Choroid plexus epithelial cell (primary cell): Measurements from ENCODE around the gene ADARB2.

ENCODE experiments used
- DNase-seq: peaks from one replicate; pipeline ENCODE4 v3.0.0-alpha.2; 2010; ENCODE audit warnings: low read depth
- H3K4me3 ChIP-seq: 2 replicates; pipeline ENCODE4 v1.5.1; 2011; ENCODE audit warnings: low read depth, mild to moderate bottlenecking, control low read depth, low read length, moderate library complexity
- CTCF ChIP-seq: conservative IDR thresholded peaks from 2 replicates; pipeline ENCODE4 v1.5.1; 2011; ENCODE audit warnings: low read depth, mild to moderate bottlenecking, control low read depth, inconsistent platforms, low read length, moderate library complexity

Gene ADARB2

GRCh38 chr10:1608851-1609647 is 128.3 kb downstream of the ADARB2 start:
- H3K4me3 ChIP-seq: no peak overlapping the region
- TF ChIP-seq CTCF: no peak
- no peak for DNase-seq

GRCh38 chr10:1608408-1608807 is 128.9 kb downstream of the ADARB2 start:
- no peak for TF ChIP-seq CTCF
- DNase-seq: no peak
- H3K4me3 ChIP-seq: no peak overlapping the region

GRCh38 chr10:1607466-1607865 is 129.9 kb downstream of the ADARB2 start:
- DNase-seq: no peak
- TF ChIP-seq CTCF: no peak
- no peak overlapping the region for H3K4me3 ChIP-seq

- H3K4me3 ChIP-seq: no peak overlapping the region
- DNase-seq: no peak
- TF ChIP-seq CTCF: no peak
These were observed 131.1 kb downstream of the ADARB2 start for GRCh38 chr10:1605999-1606940.

GRCh38 chr10:1605121-1605520 is 132.2 kb downstream of the ADARB2 start:
- H3K4me3 ChIP-seq: no peak overlapping the region
- DNase-seq: no peak
- no peak for TF ChIP-seq CTCF

GRCh38 chr10:1604246-1604645 is 133.1 kb downstream of the ADARB2 start:
- DNase-seq: no peak

More at GRCh38 chr10:1604246-1604645, 133.1 kb downstream of the ADARB2 start:
- TF ChIP-seq CTCF: no peak
- H3K4me3 ChIP-seq: no peak overlapping the region
